SH-SY5Y (cell line): Measurements from ENCODE around the gene ZNF682.

Source experiments
- GATA2 ChIP-seq: IDR thresholded peaks from 2 replicates; pipeline ENCODE4 v1.6.1; 2011; ENCODE audit warnings: mild to moderate bottlenecking, low read depth, low read length
- GATA3 ChIP-seq: IDR thresholded peaks from 2 replicates; pipeline ENCODE4 v1.6.1; 2011; ENCODE audit warnings: low read depth, mild to moderate bottlenecking, low read length, moderate library complexity

DNA sequence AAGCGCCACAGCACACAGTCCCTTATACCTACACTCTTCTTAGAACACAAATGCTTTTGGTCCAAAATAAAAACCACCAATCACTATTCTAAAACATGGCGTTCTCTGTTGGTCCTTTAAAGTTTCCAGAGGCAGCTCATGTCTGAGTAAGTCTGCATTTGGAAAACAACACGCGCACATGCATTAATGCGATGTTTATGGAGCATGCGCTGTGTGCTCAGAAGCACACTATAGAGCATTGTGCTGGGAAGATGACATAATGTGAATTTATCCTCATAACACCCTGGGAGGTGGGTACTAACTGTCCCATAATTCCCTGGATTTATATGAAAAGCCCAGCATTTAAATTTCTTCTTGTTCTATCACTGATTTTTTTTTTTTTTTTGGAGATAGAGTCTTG lies 10.7 kb downstream of the ZNF682 start:
- TF ChIP-seq GATA3 (no peak), GATA2 (no peak)
